ENCODE data around the gene DNAJC18.
"Not testable (repeated sequence)": the region's sequence is repeated elsewhere in the genome, so short reads cannot be mapped to it uniquely, and the experiment has no call there.

Gene DNAJC18

DNA sequence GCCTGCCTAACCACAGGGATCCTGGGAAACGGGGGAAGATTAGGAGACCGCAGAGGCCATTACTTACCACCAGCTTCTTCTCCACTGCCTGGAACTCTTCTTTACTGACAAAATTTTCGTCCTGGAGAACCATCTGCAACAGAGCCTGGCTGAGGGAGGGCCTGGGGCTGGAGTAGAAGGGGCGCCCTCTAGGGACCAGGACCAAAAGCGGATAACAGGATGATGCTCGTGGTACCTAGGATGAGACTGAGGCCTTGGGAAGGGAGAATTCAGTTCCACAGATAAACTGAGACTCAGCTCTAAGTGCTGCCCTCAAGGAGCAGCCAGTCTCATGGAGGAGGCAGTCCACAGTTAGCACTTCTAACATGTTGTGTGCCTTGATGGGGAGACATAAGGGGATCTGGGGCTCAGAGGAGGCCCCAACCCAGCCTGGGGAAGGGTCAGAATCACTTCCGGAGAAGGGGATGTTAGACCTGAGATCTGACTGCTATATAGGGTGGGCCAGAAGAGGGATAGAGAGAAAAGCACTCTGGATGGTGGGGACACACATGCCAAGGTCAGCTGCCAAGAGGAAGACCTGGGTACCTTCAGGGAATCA is 36.7 kb downstream of the DNAJC18 start:
- ATAC-seq: no peak

DNA sequence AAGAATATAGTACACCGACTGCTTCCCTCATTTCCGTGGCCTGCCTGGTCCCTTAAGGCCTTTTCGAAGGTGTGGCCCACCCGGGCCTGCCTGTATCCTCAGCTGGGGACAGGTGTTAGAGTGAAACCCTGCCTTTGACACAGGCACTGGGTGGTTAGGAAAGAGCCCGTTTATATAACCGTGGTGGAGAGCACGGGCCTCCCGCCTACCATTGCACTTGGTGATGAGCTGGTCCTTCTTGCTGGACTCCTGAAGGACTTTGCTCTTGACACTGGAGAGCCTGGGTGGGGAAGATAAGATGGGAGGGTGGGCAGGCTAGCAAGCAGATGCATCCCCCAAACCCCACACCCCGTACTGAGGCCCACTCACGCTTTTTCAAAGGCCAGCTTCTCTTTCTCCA is 37.8 kb downstream of the DNAJC18 start:
- no peak for ATAC-seq

DNA sequence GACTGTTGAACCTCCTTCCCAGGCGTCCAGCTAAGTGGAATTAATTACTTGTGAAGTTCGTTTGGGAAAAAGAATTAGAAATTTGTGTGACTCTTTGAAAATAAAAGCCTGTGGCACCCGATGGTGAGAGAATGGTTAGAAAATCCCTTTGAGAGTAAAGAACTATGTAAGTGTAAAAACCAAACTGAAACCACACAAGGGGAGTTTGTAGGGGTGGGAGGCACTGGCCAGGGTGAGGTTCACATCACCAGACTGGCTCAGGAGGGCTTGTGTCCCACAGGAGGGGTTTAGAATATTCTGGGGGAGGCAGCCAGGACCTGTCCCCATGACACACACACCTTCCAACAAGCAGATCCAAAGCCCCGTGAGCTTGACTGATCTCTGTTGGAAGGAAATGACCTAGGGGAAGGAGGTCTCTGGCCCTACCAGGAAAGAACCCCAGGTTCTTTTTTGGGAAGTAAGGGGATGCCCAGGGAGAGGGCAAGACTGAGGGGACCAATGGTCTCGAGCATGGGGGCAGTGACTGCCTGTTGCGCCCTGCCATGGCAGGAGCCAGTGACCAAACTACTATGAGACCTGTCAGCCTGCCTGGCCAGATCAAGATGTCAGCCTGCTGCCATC is 39.7 kb downstream of the DNAJC18 start:
- ATAC-seq: no peak

DNA sequence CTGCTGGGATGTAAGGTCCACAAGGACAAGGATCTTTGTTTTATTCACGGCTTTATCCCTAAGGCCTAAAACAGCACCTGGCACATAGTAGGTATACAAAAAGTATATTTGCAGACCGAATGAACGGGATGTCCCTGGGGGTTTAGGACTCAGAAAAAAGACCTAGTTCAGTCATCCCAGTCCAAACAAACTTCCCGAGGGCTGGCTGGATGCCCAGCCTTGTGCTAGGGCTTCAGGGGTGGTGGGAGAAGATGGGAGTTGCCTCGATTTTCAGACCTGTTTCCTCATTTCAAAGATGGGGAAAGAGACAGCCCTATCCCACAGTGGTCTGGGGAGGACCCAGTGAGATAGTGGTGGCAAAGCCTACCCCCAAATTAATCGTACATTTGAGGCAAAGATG is 41.4 kb downstream of the DNAJC18 start:
- ATAC-seq: no peak

DNA sequence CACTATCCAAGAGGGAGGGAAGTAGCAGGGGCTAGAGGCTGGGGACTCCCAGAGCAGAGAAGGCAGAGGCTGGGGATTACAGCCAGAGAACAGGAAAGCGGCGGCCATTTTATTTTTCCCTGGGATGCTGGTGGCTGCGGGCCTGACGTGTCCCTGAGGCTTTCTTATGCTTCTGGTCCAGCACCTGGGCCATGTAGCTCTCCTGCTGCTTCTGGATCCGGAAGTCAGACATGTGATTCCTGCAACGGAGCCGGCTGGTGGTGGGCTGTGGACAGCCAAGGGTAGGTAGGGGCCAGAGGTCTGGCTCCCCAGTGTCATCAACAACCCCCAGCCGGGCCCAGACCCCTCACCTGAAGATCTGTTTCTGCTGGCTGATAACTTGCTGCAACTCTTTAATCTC is 42.6 kb downstream of the DNAJC18 start:
- ATAC-seq: no peak

DNA sequence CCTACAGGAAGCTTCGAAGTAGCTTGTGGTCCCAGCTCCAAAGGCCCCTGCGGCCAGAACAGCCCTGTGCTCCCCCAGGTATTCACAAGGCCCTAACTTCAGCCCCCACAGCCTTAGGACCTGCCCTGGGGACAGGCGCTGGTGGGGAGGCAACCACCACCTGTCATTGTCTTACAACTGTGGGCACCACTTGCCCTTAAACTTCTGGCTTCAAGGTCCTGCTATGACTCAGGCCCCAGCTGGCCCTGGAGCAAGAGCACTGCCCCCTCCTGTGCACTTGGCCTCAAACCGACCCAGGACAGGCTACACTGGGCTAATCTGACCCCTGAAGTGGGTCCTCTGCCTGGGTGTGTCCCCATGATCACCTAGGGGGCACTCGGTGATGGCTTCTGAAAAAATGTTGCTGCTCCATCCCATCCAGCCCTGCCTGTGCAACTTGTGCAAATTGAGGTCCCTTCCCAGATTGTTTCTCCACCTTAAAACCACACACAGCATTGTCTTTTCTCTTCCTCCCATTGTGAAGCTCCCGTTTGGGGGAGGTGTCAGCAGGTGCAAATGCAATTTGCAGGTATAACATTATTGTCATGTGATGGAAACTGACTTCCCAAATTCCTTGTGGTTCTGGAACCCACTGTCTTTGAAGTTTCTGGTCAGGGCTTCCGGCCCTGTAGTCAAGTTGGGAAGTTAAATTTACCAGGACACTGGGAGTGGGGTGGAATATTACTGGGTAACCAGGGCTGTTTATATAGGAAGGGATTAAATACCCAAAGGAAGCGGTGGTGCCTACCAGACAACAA is 43.3 kb downstream of the DNAJC18 start:
- ATAC-seq: no peak

DNA sequence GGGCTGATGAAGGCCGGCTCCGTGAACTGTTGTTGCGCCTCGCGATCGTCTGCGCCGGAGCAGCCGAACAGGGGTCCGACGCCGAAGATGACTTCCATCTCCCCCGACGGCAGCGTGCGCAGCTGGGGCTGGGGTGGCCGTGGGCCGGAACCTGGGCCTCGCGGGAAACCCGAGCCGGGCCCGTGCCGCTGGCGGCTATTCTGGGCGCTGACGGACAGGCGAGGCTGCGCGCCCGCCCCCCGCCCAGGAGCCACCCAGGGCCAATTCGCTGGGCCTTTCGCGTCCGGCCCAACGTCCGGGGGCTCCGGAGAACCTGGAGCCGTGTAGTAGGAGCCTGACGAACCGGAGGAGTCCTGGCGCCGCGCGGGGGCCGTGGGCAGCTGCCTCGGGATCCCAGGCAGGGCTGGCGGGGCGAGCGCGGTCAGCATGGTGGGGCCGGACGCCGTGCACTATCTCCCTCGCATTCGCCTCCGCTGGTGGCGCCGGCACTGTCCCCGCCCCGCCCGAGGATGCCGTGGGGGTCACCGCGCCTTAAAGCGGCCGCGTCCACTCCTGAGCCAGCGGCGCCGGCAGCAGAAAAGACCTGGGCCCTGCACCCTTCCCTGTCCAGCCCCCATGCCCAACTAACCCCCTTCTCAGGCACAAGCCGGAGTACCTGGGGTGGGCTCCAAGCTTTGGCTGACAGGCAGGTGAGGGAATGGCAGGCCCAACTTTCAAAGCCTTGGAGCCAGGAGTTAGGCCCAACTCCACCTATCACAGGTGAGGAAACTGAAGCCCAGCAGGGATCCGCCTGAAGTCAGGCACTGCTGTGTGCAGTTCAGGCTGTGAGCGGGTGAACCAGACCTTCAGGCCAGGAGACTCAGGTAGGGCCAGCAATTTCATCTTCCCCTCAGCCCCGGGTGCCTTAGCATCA is 44.4 kb downstream of the DNAJC18 start, which contains the start of gene PROB1:
Gene PROB1 (minus strand): TSS at position 451 of the 913 bp plus-strand sequence. CDS start 23 bp downstream, at position 428.
- no peak for ATAC-seq

DNA sequence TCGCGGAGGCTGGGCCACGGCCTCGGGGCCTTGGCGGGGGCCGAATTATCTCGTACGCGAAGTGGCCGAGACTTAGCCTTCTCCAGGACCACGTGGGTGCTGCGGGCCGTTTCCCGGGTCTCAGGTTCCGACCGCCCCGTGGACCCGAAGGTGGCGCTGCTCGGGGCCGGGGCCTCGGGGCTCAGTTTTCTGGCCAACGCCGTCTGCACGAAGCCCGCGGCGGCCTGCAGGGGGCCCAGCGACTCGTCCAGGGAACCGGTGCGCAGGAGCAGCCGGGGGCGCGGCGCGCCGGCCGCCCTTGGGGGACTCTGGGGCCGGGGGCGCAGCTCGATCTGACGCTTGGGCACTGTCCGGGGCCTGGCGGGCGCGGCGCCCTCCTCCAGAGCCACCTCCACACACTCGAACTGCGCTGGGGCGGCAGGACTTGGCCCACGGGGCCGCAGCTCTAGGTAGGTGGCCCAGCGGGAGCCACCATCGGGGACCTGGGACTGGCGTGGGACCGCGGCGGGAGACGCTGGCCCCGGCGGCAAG is 45.1 kb downstream of the DNAJC18 start:
- peak in 1 of 2 donors; percentile 5 for ATAC-seq

DNA sequence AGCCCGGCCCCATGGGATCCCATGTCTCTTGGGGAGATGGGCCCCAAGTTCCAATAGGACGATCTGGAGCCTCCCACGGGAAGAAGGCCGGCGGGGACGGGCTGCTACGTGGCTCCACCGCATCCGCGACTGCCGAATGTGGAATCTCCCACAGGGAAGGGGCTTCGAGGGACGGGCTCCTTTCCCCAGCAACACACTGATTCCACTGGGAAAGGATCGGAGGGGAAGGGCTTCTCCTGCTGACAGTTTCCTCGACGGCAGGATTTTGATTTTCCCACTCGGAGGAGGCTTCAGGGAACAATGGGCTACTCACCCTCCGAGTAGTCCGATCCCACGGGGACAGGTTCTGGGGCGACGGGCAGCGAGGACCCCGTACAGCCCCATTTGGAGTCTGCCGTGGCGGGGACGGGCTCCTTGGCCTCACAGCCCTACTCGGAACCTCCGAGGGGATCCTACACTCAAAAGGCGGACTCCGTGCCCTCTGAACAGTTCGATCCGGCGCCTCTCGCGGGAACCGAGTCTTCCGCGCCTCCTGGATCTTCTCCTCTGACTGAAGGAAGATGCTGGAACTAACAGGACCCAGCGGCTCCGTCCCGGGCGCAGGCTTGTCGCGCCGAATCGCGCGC is 45.7 kb downstream of the DNAJC18 start:
- no peak for ATAC-seq

DNA sequence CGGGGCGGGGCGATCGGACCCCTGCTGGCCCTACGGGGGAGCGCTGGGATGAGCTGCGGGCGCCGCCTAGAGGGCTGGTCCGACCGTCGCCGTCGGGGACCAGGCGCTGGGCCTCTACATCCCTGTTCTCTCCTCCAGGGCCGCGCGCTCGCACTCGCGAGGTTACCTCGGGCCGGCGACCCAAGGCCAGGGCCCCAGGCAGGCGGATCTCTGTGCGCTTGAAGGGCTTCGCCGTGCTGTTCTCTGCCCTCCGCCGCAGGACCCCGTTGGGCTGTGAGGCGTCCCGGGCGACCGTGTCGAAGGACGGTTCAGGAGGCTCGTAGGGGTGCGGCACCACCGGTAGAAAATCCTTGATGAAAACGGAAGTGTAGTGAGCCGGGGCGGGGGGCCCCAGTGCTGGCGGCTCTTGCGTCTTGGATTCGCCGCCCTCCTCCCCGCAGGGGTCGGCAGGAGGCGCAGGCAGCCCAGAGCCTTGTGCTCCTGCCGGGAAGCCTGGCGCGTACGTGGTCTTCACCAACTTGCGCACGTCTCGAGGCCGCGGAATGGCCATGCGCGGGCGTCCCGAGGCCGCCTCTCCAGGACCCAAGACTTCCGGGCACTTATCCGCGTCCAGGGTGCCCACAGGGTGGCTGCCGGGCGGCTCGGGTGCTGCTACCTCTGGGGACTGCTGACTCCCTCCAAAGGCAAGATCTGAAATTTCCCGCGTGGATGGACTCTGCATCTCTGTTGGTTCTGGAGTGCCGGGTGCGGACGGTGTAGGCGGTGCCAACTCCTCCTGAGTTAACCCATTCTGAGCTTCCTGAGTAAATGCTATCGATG is 46.4 kb downstream of the DNAJC18 start:
- peak; percentile 68 to 76 for ATAC-seq

DNA sequence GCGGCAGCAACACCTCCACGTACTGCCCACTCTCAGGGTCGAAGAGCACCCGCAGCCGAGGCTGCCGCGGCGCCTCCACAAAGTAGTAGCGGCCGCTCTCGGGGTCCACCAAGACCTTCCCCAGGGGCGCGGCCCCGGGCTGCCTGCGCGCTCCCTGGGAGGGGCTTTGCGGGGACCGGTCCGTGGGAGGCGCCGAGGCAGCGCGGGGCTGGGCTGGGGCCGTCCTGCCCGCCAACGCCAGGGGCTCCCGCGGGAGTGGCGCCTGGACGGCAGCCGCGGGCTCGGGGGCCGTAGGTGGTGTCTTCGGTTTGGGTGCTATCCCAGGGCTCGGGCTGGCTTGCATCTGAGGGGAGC is 47.0 kb downstream of the DNAJC18 start:
- no peak for ATAC-seq

DNA sequence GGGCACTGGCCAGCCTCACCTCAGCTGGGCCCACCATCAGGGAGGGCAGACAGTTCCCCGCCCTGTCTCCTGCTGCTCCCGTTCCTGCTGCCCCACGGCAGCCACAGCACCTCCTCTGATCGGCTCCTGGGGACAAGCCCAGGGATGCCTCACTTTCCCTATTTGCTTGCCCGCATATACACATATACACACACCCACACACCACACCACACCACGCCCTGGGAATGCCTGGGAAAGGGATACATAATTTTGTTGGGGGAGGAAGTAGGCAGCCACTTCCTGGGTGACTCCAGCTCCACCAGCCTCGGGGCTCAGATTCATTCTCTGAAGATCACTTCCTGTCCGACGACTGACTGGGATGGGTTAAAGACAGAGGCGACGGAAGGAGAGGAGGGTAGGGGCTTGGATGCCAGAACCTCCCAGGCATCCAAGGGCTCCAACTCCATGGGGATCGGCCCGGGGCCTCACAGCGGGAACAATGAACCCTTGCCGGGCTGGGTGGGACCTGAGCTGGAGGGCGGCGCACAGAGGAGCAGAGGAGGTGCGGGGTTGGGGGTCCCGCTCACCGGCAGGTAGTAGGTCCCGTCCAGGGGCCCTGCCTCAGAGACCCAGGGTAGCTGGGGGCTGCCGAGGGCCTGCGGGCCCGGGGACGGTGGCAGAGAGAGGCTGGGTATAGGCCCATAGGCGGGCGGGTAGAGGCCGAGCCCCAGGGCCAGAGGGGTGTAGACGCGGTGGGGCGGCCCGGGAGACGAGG is 47.6 kb downstream of the DNAJC18 start:
- ATAC-seq: peak in 1 of 2 donors; percentile 1

DNA sequence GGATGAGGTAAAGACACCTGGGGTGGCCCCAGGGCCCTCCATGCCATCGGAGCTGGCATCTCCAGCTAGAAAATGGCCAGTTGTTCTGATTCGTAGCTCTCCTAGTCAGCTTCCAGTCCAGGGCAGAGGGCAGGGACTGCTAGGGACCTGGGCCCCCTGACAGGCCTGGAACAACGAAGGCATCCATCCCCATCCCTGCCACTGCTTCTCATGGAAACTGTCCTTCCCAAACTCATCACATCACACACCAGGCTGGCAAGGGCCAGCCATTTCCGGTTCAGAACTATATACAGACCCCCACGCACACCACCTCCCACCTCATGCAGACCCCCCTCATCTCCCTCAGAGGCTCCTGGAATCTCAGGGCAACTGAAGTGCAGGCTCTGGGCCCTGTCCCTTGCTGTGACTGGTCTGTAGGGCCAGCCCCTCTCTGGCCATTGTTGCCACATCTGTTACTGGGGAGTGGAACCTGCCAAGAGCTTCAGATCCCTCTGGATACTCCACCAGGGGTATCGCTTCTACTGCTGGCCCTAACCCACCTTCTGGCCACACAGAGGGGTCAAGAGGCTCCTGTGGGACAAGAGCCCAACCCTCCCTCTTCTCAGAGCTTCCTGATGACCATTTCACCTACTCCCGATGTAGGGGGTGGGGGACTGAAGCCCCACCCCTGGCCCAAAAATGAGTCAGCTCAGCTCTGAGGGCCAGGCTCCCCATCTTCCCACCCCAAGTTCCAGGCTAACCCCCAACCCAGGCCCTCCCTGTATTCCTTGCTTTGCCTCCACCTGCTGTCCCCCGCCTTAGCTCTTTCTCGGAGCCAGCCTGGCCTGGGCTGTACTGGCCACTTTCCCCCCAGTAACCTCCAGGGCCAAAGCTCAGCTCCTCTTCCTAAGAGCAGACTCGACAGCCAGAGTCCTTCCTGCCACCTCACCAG is 48.4 kb downstream of the DNAJC18 start:
- no peak for ATAC-seq

DNA sequence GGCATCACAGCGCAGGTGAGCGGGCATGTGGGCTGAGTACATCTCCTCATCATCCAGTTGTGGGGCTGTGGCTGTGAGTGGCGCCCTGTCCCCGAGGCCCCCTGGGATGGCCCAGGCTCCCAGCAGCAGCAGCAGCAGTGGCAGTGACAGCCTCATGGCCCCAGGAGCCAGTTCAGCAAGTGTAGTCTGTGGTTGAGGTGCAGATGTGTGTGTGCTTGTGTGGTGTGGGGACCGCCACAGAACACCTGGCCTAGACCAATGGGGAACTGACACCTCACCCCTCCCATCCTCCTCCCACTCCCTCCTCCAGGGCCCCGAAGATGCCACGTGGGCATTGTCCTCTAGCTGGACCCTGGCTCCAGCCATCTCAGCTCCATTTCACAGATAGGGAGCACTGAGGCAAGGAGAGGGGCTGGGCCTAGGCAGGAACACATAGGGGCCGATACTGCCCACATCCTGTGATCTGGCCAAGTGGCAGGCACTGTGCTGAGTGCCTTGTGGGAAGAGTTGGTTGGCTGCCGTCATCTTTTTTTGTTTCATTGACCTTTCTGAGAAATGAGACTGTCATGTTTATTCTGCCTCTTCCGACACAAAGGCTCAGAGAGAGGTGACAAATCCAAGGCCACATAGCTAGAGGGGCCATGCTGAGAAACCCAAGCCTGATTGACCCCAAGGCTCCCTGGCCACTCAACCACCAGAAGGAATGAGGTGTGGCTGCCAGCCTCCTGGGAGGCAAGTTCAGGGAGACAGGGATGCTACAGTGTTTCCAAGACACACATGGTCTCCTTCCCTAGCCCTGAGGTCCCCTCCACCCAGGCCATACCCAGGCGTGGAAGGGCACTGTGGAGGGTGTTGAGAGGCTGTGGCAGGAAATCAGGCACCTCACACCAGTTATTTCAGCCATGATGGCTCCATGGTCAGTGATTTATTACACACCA is 49.4 kb downstream of the DNAJC18 start, which contains the start of gene MZB1:
Gene MZB1 (minus strand): TSS at position 213 of the 938 bp plus-strand sequence. CDS start 57 bp downstream, at position 156.
- ATAC-seq: peak; percentile 55

DNA sequence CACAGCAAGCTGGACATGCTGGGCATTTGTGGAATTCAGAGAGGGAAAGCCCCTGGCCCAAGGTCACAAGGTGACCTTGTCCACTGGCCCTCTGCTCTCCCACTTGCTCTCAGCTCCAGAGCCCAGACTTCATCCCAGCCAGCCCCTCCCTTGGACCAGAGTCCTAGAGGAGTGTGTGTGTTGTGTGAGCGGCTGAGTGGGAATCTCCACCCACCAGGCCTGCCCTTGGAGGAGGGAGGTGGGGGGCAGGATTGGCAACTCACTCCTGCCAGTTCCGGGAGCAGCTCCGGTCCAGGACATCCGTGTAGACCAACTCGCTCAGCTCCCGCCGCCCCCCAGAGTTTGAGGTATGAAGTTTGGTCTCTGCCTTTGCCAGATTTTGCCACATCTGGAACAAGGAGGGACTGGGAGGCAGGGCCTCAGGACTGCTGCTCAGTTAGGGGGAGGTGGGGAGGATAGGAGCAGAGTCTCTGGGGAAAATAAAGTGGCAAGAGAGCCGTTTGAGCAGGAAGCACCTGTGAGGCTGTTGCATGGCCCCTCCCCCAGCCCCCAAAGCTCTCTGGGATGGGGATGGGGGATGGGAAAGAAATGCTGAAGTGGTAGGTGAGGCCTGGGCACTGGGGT is 51.0 kb downstream of the DNAJC18 start:
- ATAC-seq: no peak

DNA sequence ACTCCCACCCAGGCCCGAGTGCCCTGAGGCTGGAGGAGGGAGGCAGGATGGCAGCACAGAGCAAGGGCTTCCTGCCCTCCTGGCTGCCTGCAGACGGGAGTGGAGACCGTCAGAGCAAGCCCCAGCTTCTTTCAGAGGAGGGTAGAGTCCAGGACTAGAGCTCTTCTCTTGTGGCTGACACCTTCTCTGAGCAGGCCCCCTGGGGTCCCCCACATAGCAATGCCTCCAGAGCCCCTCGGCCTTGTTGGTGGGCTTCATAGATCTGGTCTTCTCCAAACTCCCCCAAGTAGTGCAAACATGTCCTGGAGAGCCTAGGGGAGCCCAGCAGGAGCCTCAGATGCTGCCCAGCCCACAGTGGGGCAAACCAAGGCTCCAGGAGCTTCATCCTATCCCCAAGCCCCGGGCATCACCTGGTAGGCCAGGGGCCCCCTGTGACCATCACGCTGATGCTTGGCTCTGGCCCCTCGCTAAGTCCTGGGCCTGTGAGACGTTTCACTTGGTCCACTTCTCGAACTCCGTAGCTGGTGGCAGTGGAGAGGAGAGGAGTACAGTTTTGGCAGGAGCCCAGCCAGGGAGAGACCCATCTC is 51.6 kb downstream of the DNAJC18 start:
- no peak for ATAC-seq

DNA sequence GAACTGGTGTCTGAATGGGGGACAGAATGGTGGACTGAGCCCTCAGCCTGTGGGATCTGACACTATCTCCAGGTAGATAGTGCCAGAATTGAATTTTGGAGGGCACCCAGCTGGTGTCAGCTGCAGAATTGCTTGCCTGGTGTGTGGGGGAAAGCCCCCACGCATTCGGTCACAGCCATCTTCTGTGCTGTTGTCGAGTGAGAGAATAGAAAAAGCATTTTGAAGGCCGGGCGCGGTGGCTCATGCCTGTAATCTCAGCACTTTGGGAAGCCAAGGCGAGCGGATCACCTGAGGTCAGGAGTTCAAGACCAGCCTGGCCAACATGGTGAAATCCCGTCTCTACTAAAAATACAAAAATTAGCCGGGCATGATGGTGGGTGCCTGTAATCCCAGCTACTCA is 52.4 kb downstream of the DNAJC18 start:
- not testable (repeated sequence) for ATAC-seq

Measured in activated CD4-positive, CD25-positive, alpha-beta regulatory T cell treated with anti-CD3 and anti-CD28 coated beads, Interleukin-2, amount 50 U/mL, for 24 hours (primary cell).